Ovary (tissue), 3 donors: Measurements from ENCODE around the gene TMEM156.

Experiments
- CTCF ChIP-seq, 3 donors: fragments of 450-650 bp in 2 of 3; fragments of 200-600 bp in 1 of 3; IDR thresholded peaks; one replicate each; pipeline versions ENCODE4 v1.5.1 to v1.8.0; 2016 to 2022; ENCODE audit warnings: antibody characterized with exemption in 3 of 3, mild to moderate bottlenecking in 1 of 3
- EP300 ChIP-seq: sonication (generic); formaldehyde crosslinking; IDR thresholded peaks from one replicate; pipeline ENCODE4 v1.6.1; 2017; ENCODE audit warnings: antibody characterized with exemption
- POLR2A ChIP-seq: fragments of 450-650 bp; IDR thresholded peaks from one replicate; pipeline ENCODE4 v1.6.1; 2017; ENCODE audit warnings: antibody characterized with exemption, mild to moderate bottlenecking, moderate library complexity
- donor health status: DM: no; HTN: no; CAD: no.

- TF ChIP-seq CTCF (IDR thresholded peaks at IDR 0.05) (no peak), POLR2A (no peak), EP300 (no peak)
Measured at GRCh38 chr4:38954727-38955126, 77.5 kb downstream of the TMEM156 start.
